ENCODE data around the gene TAC3. TPM values are rescaled to one million over a fixed set of nuclear protein-coding genes. Genes with fewer than 3 reads are reported as not detected.

TAC3 gene
- total RNA-seq, 1 experiment from 2014 or later, result not detected

GRCh38 chr12:57008178-57008577 lies 8.2 kb downstream of the TAC3 start:
- TF ChIP-seq, protein P1, sequence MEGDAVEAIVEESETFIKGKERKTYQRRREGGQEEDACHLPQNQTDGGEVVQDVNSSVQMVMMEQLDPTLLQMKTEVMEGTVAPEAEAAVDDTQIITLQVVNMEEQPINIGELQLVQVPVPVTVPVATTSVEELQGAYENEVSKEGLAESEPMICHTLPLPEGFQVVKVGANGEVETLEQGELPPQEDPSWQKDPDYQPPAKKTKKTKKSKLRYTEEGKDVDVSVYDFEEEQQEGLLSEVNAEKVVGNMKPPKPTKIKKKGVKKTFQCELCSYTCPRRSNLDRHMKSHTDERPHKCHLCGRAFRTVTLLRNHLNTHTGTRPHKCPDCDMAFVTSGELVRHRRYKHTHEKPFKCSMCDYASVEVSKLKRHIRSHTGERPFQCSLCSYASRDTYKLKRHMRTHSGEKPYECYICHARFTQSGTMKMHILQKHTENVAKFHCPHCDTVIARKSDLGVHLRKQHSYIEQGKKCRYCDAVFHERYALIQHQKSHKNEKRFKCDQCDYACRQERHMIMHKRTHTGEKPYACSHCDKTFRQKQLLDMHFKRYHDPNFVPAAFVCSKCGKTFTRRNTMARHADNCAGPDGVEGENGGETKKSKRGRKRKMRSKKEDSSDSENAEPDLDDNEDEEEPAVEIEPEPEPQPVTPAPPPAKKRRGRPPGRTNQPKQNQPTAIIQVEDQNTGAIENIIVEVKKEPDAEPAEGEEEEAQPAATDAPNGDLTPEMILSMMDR (IDR thresholded peaks at IDR 0.05; ENCODE audit: unreplicated experiment), result peak; percentile 55
- Mint-ChIP-seq H3K36me3 (ENCODE audit: insufficient read depth, unreplicated experiment) (peaks cover 14% of the 10 kb centered on the region), H3K4me3 (ENCODE audit: unreplicated experiment) (no peak overlapping the region), H3K27ac (ENCODE audit: low read depth, unreplicated experiment) (no peak overlapping the region), H3K27me3 (ENCODE audit: insufficient read depth, unreplicated experiment) (peaks cover 11% of the 10 kb centered on the region), H3K9me3 (ENCODE audit: unreplicated experiment) (no peaks in the 10 kb centered on the region), H3K4me1 (ENCODE audit: insufficient read depth, unreplicated experiment) (peaks cover 22% of the 10 kb centered on the region)
- no TSS peak for BruUV-seq (replicated peaks)
- intact Hi-C loops (cut with micrococcal nuclease), result loop anchor here (1.0 kb wide), 4 partner anchors 23 to 175 kb away; no protein-coding TSS in a partner anchor
- CTCF ChIA-PET, result interaction anchor here (0.5 to 11.3 kb wide), 32 partner anchors 8 to 557 kb away, joined by 3 to 231 read pairs (median 4); partner anchors contain the start of genes MYO1A, STAT6 and TAC3
- POLR2A ChIA-PET, result interaction anchor here (0.9 to 1.7 kb wide), 4 partner anchors 11 to 80 kb away, joined by 4 to 8 read pairs (median 6); partner anchors contain the start of gene NAB2
- peak; percentile 64 for DNase-seq (ENCODE audit: unreplicated experiment)

GRCh38 chr12:57006809-57007475 lies 9.4 kb downstream of the TAC3 start:
- DNase-seq (ENCODE audit: unreplicated experiment), result no peak
- TF ChIP-seq, protein P1 (IDR thresholded peaks at IDR 0.05; ENCODE audit: unreplicated experiment), result peak; percentile 12
- ChIA-PET POLR2A (interaction anchor here (0.7 to 4.1 kb wide), 2 partner anchors 11 to 105 kb away, joined by 3 to 18 read pairs; partner anchors contain the start of gene STAT6), CTCF (interaction anchor here (0.5 to 11.3 kb wide), 22 partner anchors 9 to 461 kb away, joined by 3 to 231 read pairs (median 4); partner anchors contain the start of genes HSD17B6 and MYO1A)
- Mint-ChIP-seq H3K9me3 (ENCODE audit: unreplicated experiment) (no peaks in the 10 kb centered on the region), H3K27me3 (ENCODE audit: insufficient read depth, unreplicated experiment) (no peaks in the 10 kb centered on the region), H3K4me1 (ENCODE audit: insufficient read depth, unreplicated experiment) (peaks cover 22% of the 10 kb centered on the region), H3K27ac (ENCODE audit: low read depth, unreplicated experiment) (peak overlapping the region; percentile 11), H3K36me3 (ENCODE audit: insufficient read depth, unreplicated experiment) (peaks cover 26% of the 10 kb centered on the region), H3K4me3 (ENCODE audit: unreplicated experiment) (peak overlapping the region; percentile 64)
- no TSS peak for BruUV-seq (replicated peaks)
- intact Hi-C loops (cut with micrococcal nuclease), result no loop called here

DNA sequence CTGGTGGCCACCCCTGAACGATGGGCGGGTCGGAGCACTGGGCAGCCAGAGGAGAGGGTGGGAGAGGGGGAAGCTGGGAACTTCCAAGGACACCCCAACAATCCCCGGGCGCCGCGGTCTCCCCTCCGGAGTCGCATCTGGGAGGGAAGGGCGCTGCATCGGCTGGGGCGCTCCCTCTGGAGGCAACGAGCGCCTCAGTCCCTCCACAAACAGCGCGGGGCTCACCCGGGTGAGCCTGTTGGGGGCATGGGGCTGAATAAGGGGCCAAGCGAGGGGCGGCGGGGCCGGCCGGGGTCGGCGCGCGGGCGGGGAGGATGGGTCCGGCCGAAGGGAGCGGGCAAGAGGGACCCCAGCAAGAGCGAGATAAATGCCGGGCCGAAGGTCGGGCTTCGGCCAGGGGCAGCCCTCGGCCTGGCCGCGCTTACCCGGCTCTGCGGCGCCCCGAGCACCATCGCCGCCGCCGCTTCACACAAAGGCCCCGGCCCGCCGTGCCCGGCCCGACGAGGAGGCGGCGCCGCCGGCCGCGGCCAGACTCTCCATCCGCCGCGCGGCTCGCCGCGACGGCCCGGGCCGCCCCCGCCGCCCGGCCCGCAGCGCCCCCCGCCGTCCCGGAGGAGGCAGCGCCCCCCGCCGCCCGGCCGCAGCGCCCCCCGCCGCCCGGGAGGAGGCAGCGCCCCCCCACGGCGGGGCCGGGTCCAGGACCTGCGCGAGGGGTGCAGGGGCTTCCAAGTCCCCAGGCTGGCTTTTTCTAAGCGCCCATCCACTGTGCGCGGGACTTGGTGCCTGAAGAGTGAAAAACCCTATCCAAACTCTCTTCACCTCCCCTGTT lies 10.1 kb downstream of the TAC3 start, which contains the start of gene ZBTB39:
Gene ZBTB39 (minus strand): TSS at position 567 of the 829 bp plus-strand sequence. CDS start 1,629 bp downstream, outside the sequence.
- Mint-ChIP-seq H3K4me1 (ENCODE audit: insufficient read depth, unreplicated experiment) (peaks cover 27% of the 10 kb centered on the region), H3K27me3 (ENCODE audit: insufficient read depth, unreplicated experiment) (no peaks in the 10 kb centered on the region), H3K9me3 (ENCODE audit: unreplicated experiment) (no peaks in the 10 kb centered on the region), H3K27ac (ENCODE audit: low read depth, unreplicated experiment) (peak within 1 kb of the TSS; percentile 60), H3K4me3 (ENCODE audit: unreplicated experiment) (peak within 1 kb of the TSS; percentile 84), H3K36me3 (ENCODE audit: insufficient read depth, unreplicated experiment) (peaks cover 33% of the 10 kb centered on the region)
- no TSS peak for BruUV-seq (replicated peaks)
- CTCF ChIA-PET, result interaction anchor here (0.5 to 11.3 kb wide), 23 partner anchors 11 to 258 kb away, joined by 3 to 231 read pairs (median 4); partner anchors contain the start of genes MYO1A, NEMP1 and TAC3
- TF ChIP-seq, protein P1 (IDR thresholded peaks at IDR 0.05; ENCODE audit: unreplicated experiment), result peak; percentile 43
- intact Hi-C loops (cut with micrococcal nuclease), result no loop called here
- peak; percentile 52 for DNase-seq (ENCODE audit: unreplicated experiment)
- POLR2A ChIA-PET, result interaction anchor here (0.7 to 4.1 kb wide), 5 partner anchors 55 to 283 kb away, joined by 3 to 18 read pairs (median 5); partner anchors contain the start of genes NACA and STAT6

Data from MCF 10A (cell line).